Non-pigmented ciliary epithelial cell (primary cell): ENCODE data around the gene OR2T3.
"Not testable (repeated sequence)": the region's sequence is repeated elsewhere in the genome, so short reads cannot be mapped to it uniquely, and the experiment has no call there.

Experiments used
- DNase-seq: peaks from one replicate; pipeline ENCODE4 v3.0.0-alpha.2; 2010; ENCODE audit warnings: low read depth

Gene OR2T3

DNA sequence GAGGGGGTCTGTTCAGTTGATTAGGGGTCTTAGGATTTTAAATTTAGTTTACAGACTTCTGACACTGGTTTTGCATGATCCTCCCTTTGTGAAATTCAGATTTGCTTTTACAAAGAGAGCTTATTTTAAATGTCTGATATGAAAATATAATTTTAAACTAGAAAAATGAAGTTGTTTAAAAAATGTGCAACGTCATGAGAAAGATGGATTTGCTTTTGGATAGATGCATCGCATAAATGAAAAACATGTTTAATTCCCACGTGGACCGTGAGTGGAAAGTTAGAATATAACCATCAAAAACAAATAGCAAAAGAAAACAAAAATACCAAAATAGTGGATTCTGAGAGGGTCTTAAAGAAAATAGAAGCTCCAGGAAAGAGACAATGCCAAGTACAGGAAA, 2.0 kb upstream of the OR2T3 start:
- no peak for DNase-seq

GRCh38 chr1:248472111-248472510, 1.0 kb upstream of the OR2T3 start:
- not testable (repeated sequence) for DNase-seq

- DNase-seq: not testable (repeated sequence)
Measured at GRCh38 chr1:248475660-248476059, 2.5 kb downstream of the OR2T3 start.

GRCh38 chr1:248481686-248482579, 8.8 kb downstream of the OR2T3 start:
- not testable (repeated sequence) for DNase-seq

DNA sequence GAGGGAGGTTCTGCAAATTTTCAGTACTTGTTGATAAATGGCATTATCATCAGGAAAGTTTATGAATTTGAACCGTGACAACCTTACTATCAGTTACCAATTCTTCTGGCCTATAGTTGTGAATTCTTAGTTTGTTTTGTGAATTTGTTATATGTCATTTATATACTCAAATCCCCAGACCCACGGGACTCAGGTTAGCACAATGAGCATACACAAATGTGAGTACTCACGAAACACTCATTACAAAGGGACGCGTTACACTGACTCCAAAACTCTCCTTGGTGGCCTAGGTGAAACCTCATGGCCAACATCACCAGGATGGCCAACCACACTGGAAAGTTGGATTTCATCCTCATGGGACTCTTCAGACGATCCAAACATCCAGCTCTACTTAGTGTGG, 15.1 kb downstream of the OR2T3 start, which contains the start of gene OR2T5:
Gene OR2T5, plus strand, starts transcription at position 301 of the 400 bp plus-strand sequence. Its CDS starts 0 bp downstream, at position 301.
- DNase-seq: not testable (repeated sequence)

GRCh38 chr1:248496661-248497060, 23.5 kb downstream of the OR2T3 start:
- DNase-seq: not testable (repeated sequence)

GRCh38 chr1:248500305-248501035, 27.3 kb downstream of the OR2T3 start:
- DNase-seq: not testable (repeated sequence)

GRCh38 chr1:248507773-248508172, 34.6 kb downstream of the OR2T3 start, which contains the start of gene OR2G6:
Gene OR2G6 (plus strand): TSS chr1:248508073. CDS start chr1:248521647, 13,574 bp downstream.
- DNase-seq: not testable (repeated sequence)

GRCh38 chr1:248510217-248510616, 37.1 kb downstream of the OR2T3 start:
- DNase-seq: not testable (repeated sequence)

- no peak for DNase-seq
Measured at GRCh38 chr1:248521856-248522255, 48.7 kb downstream of the OR2T3 start.
